HG02610 (cell line): Measurements from ENCODE around the gene AUTS2.

Source experiments
- ATAC-seq: cut with Tn5 transposase; IDR thresholded peaks from one replicate; pipeline ENCODE4 v1.9.1; 2021; ENCODE audit warnings: mild to moderate bottlenecking, moderate library complexity; ENCODE audit not compliant: unreplicated experiment

AUTS2 gene

DNA sequence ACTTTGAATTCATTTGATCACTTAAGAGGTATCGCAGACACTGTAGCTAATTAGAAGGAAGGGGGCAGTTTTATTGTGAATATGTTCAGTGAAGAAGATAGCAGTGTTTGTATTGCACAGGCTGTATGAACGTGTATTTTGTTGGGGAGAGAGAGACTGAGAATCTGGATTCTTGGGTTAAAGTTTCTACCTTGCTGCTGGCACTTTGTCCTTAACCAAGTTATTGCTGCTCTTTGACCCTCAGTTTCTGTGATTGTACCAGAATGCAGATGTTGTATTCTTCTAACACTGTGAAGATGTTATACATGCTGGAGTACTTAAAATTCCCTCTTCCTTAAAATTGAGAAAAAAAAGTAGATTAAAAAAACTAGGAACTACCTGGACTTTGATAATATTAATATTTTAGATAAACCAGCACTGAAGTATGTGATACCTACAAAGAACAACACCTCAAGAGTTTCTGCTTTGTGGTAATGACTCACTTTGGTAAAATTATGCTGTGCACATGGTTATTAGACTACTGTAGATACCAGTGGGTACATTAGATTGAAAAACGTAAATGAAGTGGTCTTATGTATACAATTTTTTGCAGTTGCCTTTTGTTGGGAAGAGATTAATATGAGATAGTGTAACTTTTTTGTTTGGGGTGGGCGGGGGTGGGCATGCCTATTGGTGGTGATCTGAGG, 321.3 kb downstream of the AUTS2 start:
- ATAC-seq, result no peak

DNA sequence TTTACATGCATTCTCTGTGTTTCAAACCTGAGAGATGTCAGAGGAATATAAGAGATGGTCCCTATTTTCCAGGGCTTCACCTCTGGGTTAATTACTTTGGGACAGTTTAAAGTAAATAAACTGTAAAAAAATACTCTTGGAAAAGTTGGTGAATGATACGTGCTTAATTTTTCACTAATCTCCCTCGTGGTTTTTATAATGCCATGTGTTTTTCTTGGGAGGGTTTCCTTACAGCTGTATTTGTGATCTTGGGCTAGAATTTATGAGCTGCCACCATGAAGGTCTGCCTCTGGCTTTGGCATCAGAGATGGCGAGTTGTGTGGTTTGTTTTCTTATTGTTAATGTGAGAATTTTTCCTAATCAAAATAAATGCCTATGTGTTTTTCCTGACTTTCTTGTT, 322.5 kb downstream of the AUTS2 start:
- ATAC-seq, result no peak

GRCh38 chr7:69922026-69922803, 323.9 kb downstream of the AUTS2 start:
- peak; percentile 86 for ATAC-seq

DNA sequence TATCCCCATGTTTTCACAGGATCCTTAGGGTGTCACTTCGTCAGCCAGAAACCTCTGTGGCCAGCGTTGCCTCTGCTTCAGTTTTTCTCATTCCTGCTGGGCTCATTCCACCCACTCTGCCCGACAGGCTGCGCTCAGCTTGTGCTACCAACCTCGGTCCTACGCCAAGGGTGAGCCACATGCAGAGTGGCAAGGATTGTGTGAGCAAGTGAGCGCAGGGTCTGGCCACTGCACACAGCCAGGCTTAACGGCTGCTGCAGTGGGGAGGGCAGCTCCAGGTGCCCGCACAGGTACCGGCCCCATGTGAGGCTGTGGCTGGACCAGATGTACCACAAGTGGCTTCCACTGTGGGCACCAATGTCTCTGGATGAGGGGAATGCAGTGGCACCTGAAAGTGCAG, 329.2 kb downstream of the AUTS2 start:
- ATAC-seq, result no peak

GRCh38 chr7:69928621-69929020, 330.3 kb downstream of the AUTS2 start:
- no peak for ATAC-seq

GRCh38 chr7:69929622-69930021, 331.3 kb downstream of the AUTS2 start:
- no peak for ATAC-seq

GRCh38 chr7:69932034-69932628, 333.9 kb downstream of the AUTS2 start:
- no peak for ATAC-seq

GRCh38 chr7:69934144-69934903, 336.0 kb downstream of the AUTS2 start:
- ATAC-seq, result no peak

DNA sequence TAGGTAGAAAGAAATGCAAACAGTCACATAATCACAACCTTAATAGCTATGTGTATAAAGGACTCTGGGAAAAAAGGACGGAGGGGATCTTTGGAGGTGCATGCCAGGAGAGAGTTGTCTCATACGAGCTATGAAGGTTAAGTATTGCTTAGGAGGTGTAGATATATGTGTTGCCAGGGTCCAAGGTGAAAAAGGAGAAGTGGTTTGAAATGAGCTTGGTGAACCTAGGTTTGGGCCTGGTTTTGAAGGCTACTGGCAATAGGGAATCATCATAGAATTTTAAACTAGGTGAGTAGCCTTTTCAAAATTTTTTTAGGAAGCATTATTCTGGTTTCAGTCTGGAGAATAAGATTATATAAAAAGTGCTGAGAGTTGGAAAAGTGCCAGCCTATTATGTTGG, 336.8 kb downstream of the AUTS2 start:
- no peak for ATAC-seq

DNA sequence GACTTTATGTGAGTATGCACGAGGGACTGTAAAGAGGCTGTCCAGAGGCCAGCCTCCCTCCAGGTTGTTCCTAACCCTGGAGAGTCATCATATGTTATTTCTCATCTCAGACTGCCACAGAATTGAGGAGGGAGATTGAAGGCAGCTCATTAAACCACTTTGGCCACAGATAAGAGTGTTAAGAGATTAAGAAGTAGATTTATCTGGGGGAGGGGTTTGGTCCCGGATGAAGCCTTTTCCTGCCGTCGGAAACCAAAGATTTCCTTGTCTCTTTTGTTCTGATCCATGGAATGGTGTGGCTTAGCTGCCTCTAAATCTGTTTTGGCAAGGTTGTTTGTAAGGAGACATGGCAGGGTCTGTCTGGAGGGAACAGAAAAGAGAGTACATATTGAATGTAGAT, 338.8 kb downstream of the AUTS2 start:
- no peak for ATAC-seq

GRCh38 chr7:69939317-69939716, 341.0 kb downstream of the AUTS2 start:
- ATAC-seq, result no peak

GRCh38 chr7:69941077-69941651, 342.9 kb downstream of the AUTS2 start:
- no peak for ATAC-seq

DNA sequence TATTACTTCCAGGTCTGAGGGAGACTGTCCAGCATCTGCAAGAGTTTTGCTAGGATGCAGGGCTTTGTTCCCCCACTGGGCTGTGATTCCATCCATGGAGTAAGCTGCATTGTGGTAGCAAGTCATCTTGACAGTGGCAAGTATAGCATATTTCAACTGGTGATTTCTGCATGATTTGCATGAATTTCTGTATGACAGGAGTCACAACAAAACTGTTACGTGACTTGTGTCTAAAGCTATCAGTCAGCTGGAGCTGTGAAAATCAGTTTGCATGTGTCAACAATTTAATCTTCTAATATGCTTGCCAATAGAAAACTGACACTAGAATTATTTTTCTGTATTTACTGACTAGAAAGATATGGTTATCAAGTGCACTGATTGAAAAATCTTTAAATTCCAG, 344.3 kb downstream of the AUTS2 start:
- peak; percentile 73 for ATAC-seq

- ATAC-seq, result no peak
Measured at GRCh38 chr7:69946901-69947300, 348.6 kb downstream of the AUTS2 start.

- no peak for ATAC-seq
Measured at GRCh38 chr7:69947998-69948397, 349.7 kb downstream of the AUTS2 start.

DNA sequence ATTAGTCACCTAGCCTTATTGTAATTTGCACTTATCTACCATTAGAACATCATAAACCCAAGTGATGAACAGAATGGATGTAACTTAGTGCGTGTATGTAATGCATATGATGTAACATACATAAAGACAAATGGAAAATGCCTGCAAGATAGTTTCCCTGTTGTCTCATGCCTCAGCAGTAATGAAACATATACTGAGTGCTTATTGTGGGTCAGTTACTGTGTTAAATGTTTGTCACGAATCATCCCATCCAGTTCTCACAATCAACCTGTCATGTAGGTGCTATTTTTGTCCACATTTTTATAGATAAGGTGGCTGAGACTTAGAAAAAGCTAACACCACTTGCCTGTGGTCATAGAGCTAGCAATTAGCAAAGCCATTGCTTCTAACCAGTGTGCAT, 350.8 kb downstream of the AUTS2 start:
- ATAC-seq, result no peak

GRCh38 chr7:69951458-69951857, 353.2 kb downstream of the AUTS2 start:
- no peak for ATAC-seq

DNA sequence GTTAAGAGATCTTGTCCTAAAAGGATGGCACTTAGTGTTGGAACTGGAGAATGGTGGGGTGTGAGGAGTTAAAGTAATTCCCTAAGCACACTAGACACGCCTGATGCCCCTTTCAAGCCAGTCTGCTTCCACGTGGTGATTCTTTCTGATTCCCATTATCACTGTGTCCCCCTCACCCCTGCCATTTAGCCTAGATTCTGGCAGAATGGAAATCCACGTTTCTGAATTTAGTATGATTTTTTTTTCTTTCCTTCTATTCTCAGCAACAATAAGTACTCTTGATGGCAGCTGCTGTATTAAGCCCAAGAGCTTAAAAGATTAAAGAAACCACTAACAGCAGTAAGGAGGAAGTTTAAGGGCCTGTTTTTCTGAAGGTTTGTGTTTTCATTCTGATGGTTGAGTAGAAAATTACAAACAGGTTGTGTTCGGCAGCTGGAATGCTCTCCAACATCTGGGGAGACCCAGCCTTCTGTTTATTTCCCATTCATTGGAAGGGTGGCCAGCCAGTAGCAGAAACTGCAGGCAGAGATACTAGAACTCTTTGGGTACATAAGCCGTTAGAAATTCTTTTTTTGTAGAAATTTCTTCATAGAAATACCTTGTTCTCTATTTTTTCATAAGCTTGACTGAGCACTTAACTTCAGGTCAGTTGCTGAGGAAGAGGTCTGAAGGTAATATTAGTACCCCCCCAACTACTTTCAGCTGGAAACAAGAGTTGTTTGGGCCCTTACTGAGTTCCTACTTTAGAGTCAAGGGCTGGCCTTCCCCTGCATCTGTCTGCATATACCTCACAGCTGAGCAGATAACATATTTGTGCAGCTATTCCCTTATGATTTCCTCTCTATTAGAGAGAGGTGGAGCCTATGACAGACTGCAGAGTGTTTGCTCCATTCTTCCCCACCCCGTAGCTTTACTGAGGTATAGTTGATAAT, 355.1 kb downstream of the AUTS2 start:
- ATAC-seq, result peak; percentile 56

DNA sequence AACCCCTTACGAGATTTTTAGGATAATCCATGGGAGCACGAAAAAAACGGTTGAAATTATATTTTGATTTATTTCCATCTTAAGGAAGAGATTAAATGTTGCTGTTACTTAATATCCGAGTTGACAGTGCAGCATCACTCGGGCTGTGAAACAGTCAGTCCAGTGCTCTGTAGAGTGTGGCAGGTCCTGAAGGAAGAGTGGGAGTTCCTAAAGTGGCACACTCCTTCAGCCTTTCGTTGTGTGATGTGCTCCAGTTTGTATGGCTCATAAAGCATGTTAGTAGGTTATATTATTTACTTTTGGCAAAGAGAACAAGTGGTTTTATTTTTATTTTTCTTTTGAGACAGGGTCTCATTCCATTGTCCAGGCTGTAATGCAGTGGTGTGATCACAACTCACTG, 358.3 kb downstream of the AUTS2 start:
- ATAC-seq, result no peak

DNA sequence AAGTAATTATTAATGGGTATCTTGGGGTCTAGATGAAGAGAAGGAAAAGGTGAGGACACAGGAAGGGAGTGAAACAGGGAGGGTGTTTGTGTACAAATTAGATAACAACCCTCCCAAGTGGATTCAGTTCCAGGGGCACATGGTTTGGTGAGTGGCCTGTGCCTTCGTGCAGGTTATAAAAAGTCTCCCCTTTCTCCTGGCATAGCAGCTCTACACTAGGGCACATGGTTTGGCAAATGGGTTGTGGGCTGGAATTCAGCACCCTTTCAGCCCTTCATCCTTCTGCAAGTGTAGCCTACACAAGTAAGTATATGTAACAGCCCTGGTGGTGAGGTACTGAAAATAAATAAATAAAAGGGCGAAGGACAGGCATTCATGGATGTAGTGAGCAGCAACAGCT, 359.4 kb downstream of the AUTS2 start:
- ATAC-seq, result no peak
